Measurements from ENCODE around the gene TEX11. TPM values are rescaled to one million over a fixed set of nuclear protein-coding genes. Genes with fewer than 3 reads are reported as not detected.
"Not testable (repeated sequence)": the region's sequence is repeated elsewhere in the genome, so short reads cannot be mapped to it uniquely, and the experiment has no call there.

TEX11 gene
- total and polyA plus RNA-seq, 7 donors = not detected

GRCh38 chrX:70613295-70613694 lies 295.2 kb downstream of the TEX11 start:
- TF ChIP-seq CTCF (IDR thresholded peaks at IDR 0.05) = no peak
- Histone ChIP-seq H3K27me3 (ENCODE audit: insufficient read depth in 3 of 3, low read length in 2 of 3) (peaks cover 0 to 25% (median 0%) of the 10 kb centered on the region in 3 donors), H3K27ac (no peak overlapping the region), H3K4me3 (no peak overlapping the region), H3K36me3 (ENCODE audit: insufficient read depth in 1 of 2, low read depth in 1 of 2) (no peaks in the 10 kb centered on the region), H3K4me1 (no peaks in the 10 kb centered on the region), H3K9me3 (no peaks in the 10 kb centered on the region)
- ATAC-seq (no peak), DNase-seq (no peak)
- 47 to 61% (median 60%) methylated on average over 5 of the region's 5 CpGs for WGBS, 3 donors
- intact Hi-C loops (cut with DNase I) = no loop called here

GRCh38 chrX:70605352-70605751 lies 303.2 kb downstream of the TEX11 start:
- H3K4me3 ChIP-seq = no peak overlapping the region
- 65 to 88% (median 74%) methylated on average over 1 of the region's 1 CpG for WGBS, 3 donors
- no peaks in the 10 kb centered on the region for H3K9me3 ChIP-seq
- DNase-seq = no peak
- no peaks in the 10 kb centered on the region for H3K4me1 ChIP-seq
- no peak for TF ChIP-seq CTCF (IDR thresholded peaks at IDR 0.05)
- intact Hi-C loops (cut with DNase I) = no loop called here
- no peak for ATAC-seq
- H3K27me3 ChIP-seq (ENCODE audit: insufficient read depth in 3 of 3, low read length in 2 of 3) = peaks cover 0 to 22% (median 0%) of the 10 kb centered on the region in 3 donors
- no peaks in the 10 kb centered on the region for H3K36me3 ChIP-seq (ENCODE audit: insufficient read depth in 1 of 2, low read depth in 1 of 2)
- no peak overlapping the region for H3K27ac ChIP-seq

GRCh38 chrX:70592091-70592490 lies 316.4 kb downstream of the TEX11 start:
- no peak for TF ChIP-seq CTCF (IDR thresholded peaks at IDR 0.05)
- H3K27ac ChIP-seq = no peak overlapping the region
- peaks cover 4% of the 10 kb centered on the region for H3K9me3 ChIP-seq
- H3K4me3 ChIP-seq = no peak overlapping the region
- no peak for DNase-seq
- no peak for ATAC-seq
- H3K27me3 ChIP-seq (ENCODE audit: insufficient read depth in 3 of 3, low read length in 2 of 3) = no peaks in the 10 kb centered on the region
- no peaks in the 10 kb centered on the region for H3K36me3 ChIP-seq (ENCODE audit: insufficient read depth in 1 of 2, low read depth in 1 of 2)
- 64 to 74% (median 69%) methylated on average over 1 of the region's 1 CpG for WGBS, 3 donors
- intact Hi-C loops (cut with DNase I) = no loop called here
- no peaks in the 10 kb centered on the region for H3K4me1 ChIP-seq

GRCh38 chrX:70587158-70587557 lies 321.4 kb downstream of the TEX11 start:
- DNase-seq; H3K36me3 ChIP-seq (ENCODE audit: insufficient read depth in 1 of 2, low read depth in 1 of 2); intact Hi-C loops (cut with DNase I); H3K4me3 ChIP-seq; H3K9me3 ChIP-seq; H3K27me3 ChIP-seq (ENCODE audit: insufficient read depth in 3 of 3, low read length in 2 of 3); H3K4me1 ChIP-seq; ATAC-seq; H3K27ac ChIP-seq: not testable (repeated sequence)
- 4 to 22% (median 17%) methylated on average over 1 of the region's 1 CpG for WGBS, 3 donors

- H3K4me1 ChIP-seq = no peaks in the 10 kb centered on the region
- DNase-seq = no peak
- H3K4me3 ChIP-seq = no peak overlapping the region
- no peak overlapping the region for H3K27ac ChIP-seq
- intact Hi-C loops (cut with DNase I) = no loop called here
- 85 to 90% (median 89%) methylated on average over 4 of the region's 4 CpGs for WGBS, 3 donors
- peaks cover 28% of the 10 kb centered on the region for H3K9me3 ChIP-seq
- no peak for TF ChIP-seq CTCF (IDR thresholded peaks at IDR 0.05)
- no peak for ATAC-seq
- H3K36me3 ChIP-seq (ENCODE audit: insufficient read depth in 1 of 2, low read depth in 1 of 2) = no peaks in the 10 kb centered on the region
- no peaks in the 10 kb centered on the region for H3K27me3 ChIP-seq (ENCODE audit: insufficient read depth in 3 of 3, low read length in 2 of 3)
Measured at GRCh38 chrX:70577442-70577841, 331.1 kb downstream of the TEX11 start.

- WGBS, 3 donors = 90 to 93% (median 91%) methylated on average over 18 to 21 of the region's 21 CpGs
- H3K4me1 ChIP-seq; H3K27ac ChIP-seq; H3K36me3 ChIP-seq (ENCODE audit: insufficient read depth in 1 of 2, low read depth in 1 of 2); ATAC-seq; DNase-seq; intact Hi-C loops (cut with DNase I); H3K4me3 ChIP-seq; H3K9me3 ChIP-seq; H3K27me3 ChIP-seq (ENCODE audit: insufficient read depth in 3 of 3, low read length in 2 of 3): not testable (repeated sequence)
Measured at GRCh38 chrX:70569922-70570576, 338.5 kb downstream of the TEX11 start.

Data from psoas muscle (tissue), 8 donors.